ENCODE measurements around the gene BRD3.

- TF ChIP-seq CTCF (IDR thresholded peaks at IDR 0.05) (no peak), POLR2A (IDR thresholded peaks at IDR 0.05) (no peak)
Observed at GRCh38 chr9:134041649-134041962, 26.2 kb downstream of the BRD3 start.

All from adrenal gland (tissue), 5 donors.